HG03045 (cell line): ENCODE measurements around the gene GLRA1.

Experiments
- ATAC-seq: cut with Tn5 transposase; IDR thresholded peaks from one replicate; pipeline ENCODE4 v1.9.1; 2021; ENCODE audit warnings: mild to moderate bottlenecking, moderate library complexity; ENCODE audit not compliant: unreplicated experiment

Gene GLRA1

GRCh38 chr5:151780348-151780747, 144.3 kb downstream of the GLRA1 start:
- ATAC-seq = no peak

DNA sequence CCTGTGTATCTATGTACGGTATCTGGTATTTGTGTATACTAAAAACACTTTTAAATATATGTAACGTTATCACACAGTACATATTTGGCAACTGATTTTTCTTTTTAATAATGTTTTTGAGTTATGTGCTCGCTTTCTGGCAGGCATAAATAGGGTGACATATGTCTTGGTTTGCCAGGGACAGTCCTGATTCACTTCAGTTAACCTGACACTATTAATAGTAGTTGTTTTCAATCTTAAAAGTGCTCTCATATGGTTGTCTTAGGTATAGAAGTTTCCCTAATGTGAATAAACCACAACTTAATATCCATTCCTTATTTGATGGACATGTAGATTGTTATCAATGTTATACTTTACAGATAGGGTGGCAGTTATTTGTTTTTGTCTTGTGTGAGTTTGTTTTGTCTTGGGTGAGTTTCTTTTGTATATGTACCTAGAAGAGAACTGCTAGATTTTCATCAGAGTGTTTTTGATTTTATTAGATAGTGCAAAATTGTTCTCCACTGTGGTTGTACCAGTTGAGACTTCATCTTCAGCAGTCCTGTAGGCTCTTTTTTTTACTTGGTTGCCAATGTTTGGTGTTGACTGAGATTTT, 145.0 kb downstream of the GLRA1 start:
- ATAC-seq = no peak

DNA sequence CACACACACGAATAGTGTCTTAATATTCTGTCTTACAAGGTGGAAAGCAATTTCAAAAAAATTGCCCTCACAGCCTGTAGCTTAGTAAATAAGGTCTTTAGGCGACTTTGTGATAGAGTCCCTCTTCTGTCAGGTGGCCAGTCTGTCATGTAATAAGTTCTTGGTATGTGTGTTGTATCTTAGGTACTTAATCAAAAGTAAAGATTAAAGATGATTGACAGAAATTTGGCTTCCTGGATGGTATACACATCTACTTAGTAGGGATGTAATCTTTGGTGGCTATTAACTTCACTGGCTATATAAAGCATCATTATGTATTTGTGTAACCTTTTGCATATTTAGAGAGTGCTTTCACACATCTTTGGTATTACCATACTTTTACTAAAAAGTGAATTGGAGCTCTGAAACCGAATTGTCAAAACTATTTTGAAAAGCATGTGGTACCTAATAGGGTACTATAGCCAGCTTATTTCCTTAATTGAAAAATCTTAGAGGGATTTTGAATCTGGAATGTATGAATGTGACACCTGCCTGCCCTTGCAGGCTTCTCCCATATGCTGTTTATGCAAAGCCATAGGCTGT, 149.5 kb downstream of the GLRA1 start:
- ATAC-seq = no peak

DNA sequence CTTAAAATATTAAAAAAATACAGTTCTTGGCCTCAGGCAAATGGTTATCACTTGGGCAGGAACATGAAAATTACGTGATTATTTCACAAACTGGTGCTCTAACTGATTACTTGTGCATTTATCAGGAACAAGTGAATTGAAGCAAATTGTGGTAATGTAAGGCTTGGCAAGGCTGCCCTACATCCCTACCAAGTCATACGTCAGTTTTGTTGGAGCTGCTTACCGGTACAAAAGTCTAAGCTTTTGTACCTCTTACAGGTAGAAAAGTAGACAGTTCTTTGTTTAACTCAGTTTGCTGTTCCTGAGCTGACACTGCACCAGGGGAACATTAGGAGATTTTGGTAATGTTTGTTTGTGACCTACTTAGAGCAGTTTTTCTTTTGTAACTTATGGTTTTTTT, 150.7 kb downstream of the GLRA1 start:
- ATAC-seq = no peak

- no peak for ATAC-seq
Observed at GRCh38 chr5:151772846-151773561, 151.6 kb downstream of the GLRA1 start.
